Neural cell (in vitro differentiated cells): ENCODE results near the gene GALK1.

Experiments used
- CTCF ChIP-seq: fragments of 450-650 bp; IDR thresholded peaks from 2 replicates; pipeline ENCODE4 v1.5.1; 2014; ENCODE audit warnings: antibody characterized with exemption, mild to moderate bottlenecking, moderate library complexity; ENCODE audit not compliant: poor library complexity, severe bottlenecking
- EP300 ChIP-seq: fragments of 450-650 bp; conservative IDR thresholded peaks from 2 replicates; pipeline ENCODE4 v1.6.1; 2014; ENCODE audit warnings: antibody characterized with exemption, mild to moderate bottlenecking, moderate library complexity; ENCODE audit not compliant: poor library complexity, severe bottlenecking
- EZH2 ChIP-seq: fragments of 200-600, 300-800 bp; shearing (Covaris generic), sonication (generic); IDR thresholded peaks from 2 replicates; pipeline ENCODE4 v1.6.1; 2014; ENCODE audit warnings: antibody characterized with exemption, low read length, borderline replicate concordance, mild to moderate bottlenecking; ENCODE audit not compliant: insufficient read depth, poor library complexity, severe bottlenecking
- MXI1 ChIP-seq: fragments of 450-650 bp; conservative IDR thresholded peaks from 2 replicates; pipeline ENCODE4 v1.6.1; 2014; ENCODE audit warnings: antibody characterized with exemption, mild to moderate bottlenecking; ENCODE audit not compliant: poor library complexity, severe bottlenecking
- POLR2AphosphoS5 ChIP-seq: IDR thresholded peaks from 2 replicates; pipeline ENCODE4 v1.6.1; 2012
- RAD21 ChIP-seq: fragments of 450-650 bp; conservative IDR thresholded peaks from 2 replicates; pipeline ENCODE4 v1.6.1; 2014; ENCODE audit warnings: antibody characterized with exemption, mild to moderate bottlenecking, moderate library complexity
- REST ChIP-seq: IDR thresholded peaks from 2 replicates; pipeline ENCODE4 v1.6.1; 2012; ENCODE audit warnings: borderline replicate concordance
- TAF1 ChIP-seq: IDR thresholded peaks from 2 replicates; pipeline ENCODE4 v1.6.1; 2012; ENCODE audit warnings: low read depth

GRCh38 chr17:75807861-75808260, 42.9 kb upstream of the GALK1 start:
- TF ChIP-seq POLR2AphosphoS5 (no peak), CTCF (no peak), MXI1 (no peak), EZH2 (no peak), TAF1 (no peak), EP300 (no peak), RAD21 (no peak), REST (no peak)
